IMR-90 (cell line): ENCODE measurements around the gene ATXN10. TPM values are rescaled to one million over a fixed set of nuclear protein-coding genes. Genes with fewer than 3 reads are reported as not detected.

Source experiments
- ATAC-seq: fragments of 200-7000 bp; cut with Tn5 transposase; 2 replicates; pipeline ENCODE4 v1.9.1; 2020; ENCODE audit warnings: low read depth, mild to moderate bottlenecking, moderate library complexity
- BruUV-seq: library from RNA; stranded (reverse); fragments of 400-500 nt; replicated peaks from 2 replicates; lab custom pipeline; 2021; lab: Mats Ljungman, UMichigan
- CTCF ChIA-PET: fragments of 300-600 bp; formaldehyde crosslinking; extraction: SDS; loops from one replicate; lab custom pipeline; 2021; ENCODE audit warnings: antibody characterized with exemption; lab: Yijun Ruan, JAX
- POLR2A ChIA-PET: fragments of 300-600 bp; sonication (Branson Sonifier 250); formaldehyde crosslinking; loops from one replicate; lab custom pipeline; 2022; ENCODE audit warnings: antibody characterized with exemption; ENCODE audit not compliant: unreplicated experiment; lab: Charles Lee
- DNase-seq: peaks from one replicate; pipeline ENCODE4 v3.0.0; 2013
- H2AFZ ChIP-seq: replicated peaks from 2 replicates; pipeline ENCODE3; 2013; ENCODE audit warnings: low read length, mild to moderate bottlenecking; ENCODE audit not compliant: poor library complexity
- H2AK5ac ChIP-seq: 2 replicates; pipeline ENCODE4 v1.6.1; 2013; ENCODE audit warnings: low read depth, low read length, inconsistent platforms
- H2AK9ac ChIP-seq: replicated peaks from 2 replicates; pipeline ENCODE3; 2013; ENCODE audit warnings: mild to moderate bottlenecking, low read depth, low read length, moderate library complexity; ENCODE audit not compliant: poor library complexity
- H2BK120ac ChIP-seq: 2 replicates; pipeline ENCODE4 v1.6.1; 2013; ENCODE audit warnings: low read depth, low read length, inconsistent platforms
- H2BK15ac ChIP-seq: 3 replicates; pipeline ENCODE4 v1.6.1; 2013; ENCODE audit warnings: low read depth, low read length, inconsistent platforms
- H2BK20ac ChIP-seq: 2 replicates; pipeline ENCODE4 v1.6.1; 2013; ENCODE audit warnings: low read depth, mild to moderate bottlenecking, inconsistent platforms, low read length, moderate library complexity
- H2BK5ac ChIP-seq: 2 replicates; pipeline ENCODE4 v1.6.1; 2013; ENCODE audit warnings: mild to moderate bottlenecking, low read depth, low read length, inconsistent platforms; ENCODE audit not compliant: poor library complexity, severe bottlenecking
- H3K14ac ChIP-seq: replicated peaks from 2 replicates; pipeline ENCODE4 v1.6.1; 2013; ENCODE audit warnings: low read depth, low read length, inconsistent platforms
- H3K18ac ChIP-seq: 2 replicates; pipeline ENCODE4 v1.6.1; 2013; ENCODE audit warnings: low read depth, low read length, control low read depth
- H3K23ac ChIP-seq: 2 replicates; pipeline ENCODE4 v1.6.1; 2013; ENCODE audit warnings: low read depth, low read length, inconsistent platforms
- H3K27ac ChIP-seq: 2 replicates; pipeline ENCODE4 v1.5.1; 2013; ENCODE audit warnings: mild to moderate bottlenecking, control low read depth, low read length; ENCODE audit not compliant: insufficient read depth
- H3K27me3 ChIP-seq: 2 replicates; pipeline ENCODE4 v1.6.1; 2013; ENCODE audit warnings: low read length; ENCODE audit not compliant: control insufficient read depth, insufficient read depth
- H3K36me3 ChIP-seq: 2 replicates; pipeline ENCODE4 v1.6.1; 2013; ENCODE audit warnings: low read length, mixed read lengths; ENCODE audit not compliant: control insufficient read depth, insufficient read depth
- H3K4ac ChIP-seq: 2 replicates; pipeline ENCODE4 v1.6.1; 2013; ENCODE audit warnings: low read depth, low read length, inconsistent platforms
- H3K4me1 ChIP-seq: 2 replicates; pipeline ENCODE4 v1.6.1; 2013; ENCODE audit warnings: low read length, mixed read lengths; ENCODE audit not compliant: control insufficient read depth, insufficient read depth
- H3K4me2 ChIP-seq: 2 replicates; pipeline ENCODE4 v1.6.1; 2013; ENCODE audit warnings: low read depth, mild to moderate bottlenecking, control low read depth, low read length, moderate library complexity
- H3K4me3 ChIP-seq: 2 replicates; pipeline ENCODE4 v1.5.1; 2013; ENCODE audit warnings: low read depth, mild to moderate bottlenecking, control low read depth, low read length, moderate library complexity; ENCODE audit not compliant: insufficient read depth
- H3K56ac ChIP-seq: 2 replicates; pipeline ENCODE4 v1.6.1; 2013; ENCODE audit warnings: low read length, inconsistent platforms; ENCODE audit not compliant: insufficient read depth; ENCODE audit errors: extremely low read depth
- H3K79me1 ChIP-seq, 2 experiments: 2 replicates each; pipeline ENCODE4 v1.6.1; 2013; ENCODE audit warnings: low read length in 2 of 2, inconsistent platforms in 1 of 2, low read depth in 1 of 2
- H3K9ac ChIP-seq: 2 replicates; pipeline ENCODE4 v1.6.1; 2013; ENCODE audit warnings: low read depth, low read length, control low read depth
- H3K9me1 ChIP-seq: 2 replicates; pipeline ENCODE4 v1.6.1; 2013; ENCODE audit warnings: low read length, inconsistent platforms; ENCODE audit not compliant: insufficient read depth
- H3K9me3 ChIP-seq: 2 replicates; pipeline ENCODE4 v1.6.1; 2013; ENCODE audit warnings: low read length; ENCODE audit not compliant: control insufficient read depth, insufficient read depth
- H4K20me1 ChIP-seq: 2 replicates; pipeline ENCODE4 v1.6.1; 2013; ENCODE audit warnings: low read length, inconsistent platforms; ENCODE audit not compliant: insufficient read depth
- H4K5ac ChIP-seq: 2 replicates; pipeline ENCODE4 v1.6.1; 2013; ENCODE audit warnings: mild to moderate bottlenecking, low read depth, low read length, control low read depth
- H4K8ac ChIP-seq, 2 experiments: 2 replicates each; pipeline ENCODE4 v1.6.1; 2013; ENCODE audit warnings: low read depth in 2 of 2, low read length in 2 of 2, control low read depth in 1 of 2, inconsistent platforms in 1 of 2
- H4K91ac ChIP-seq: 2 replicates; pipeline ENCODE4 v1.6.1; 2013; ENCODE audit warnings: low read depth, low read length, inconsistent platforms; ENCODE audit not compliant: insufficient read depth
- ELK1 ChIP-seq: fragments of 150-350 bp; IDR thresholded peaks from 2 replicates; pipeline ENCODE4 v1.6.1; 2016; ENCODE audit warnings: low read depth, mild to moderate bottlenecking, low read length, moderate library complexity, borderline replicate concordance
- MAFK ChIP-seq: IDR thresholded peaks from 2 replicates; pipeline ENCODE4 v1.6.1; 2012; ENCODE audit warnings: low read depth, low read length, improper control_type of control experiment
- MXI1 ChIP-seq: IDR thresholded peaks from 2 replicates; pipeline ENCODE4 v1.6.1; 2012; ENCODE audit warnings: low read depth, mild to moderate bottlenecking, low read length, moderate library complexity, borderline replicate concordance
- RAD21 ChIP-seq: IDR thresholded peaks from 2 replicates; pipeline ENCODE4 v1.6.1; 2012; ENCODE audit warnings: low read length, improper control_type of control experiment
- USF2 ChIP-seq: fragments of 150-350 bp; IDR thresholded peaks from 2 replicates; pipeline ENCODE4 v1.6.1; 2017; ENCODE audit warnings: mild to moderate bottlenecking, antibody characterized with exemption, low read length, low read depth
- WGBS, 2 experiments: methylation state at CpG; one replicate each; pipeline versions ENCODE4 v1.1.5 to v1.1.7; 2013; ENCODE audit warnings: missing lambda C conversion rate in 2 of 2; ENCODE audit not compliant: insufficient read length in 1 of 2; ENCODE audit errors: extremely low coverage in 2 of 2; 5-methylcytosine and 5-hydroxymethylcytosine counted together
- dilution Hi-C: fragments of 300-500 bp; cut with HindIII; formaldehyde crosslinking; loops from one replicate; pipeline ENCODE4 v1.14.3; 2018; ENCODE audit warnings: low sequenced_read_pairs; ENCODE audit not compliant: unreplicated experiment
- in situ Hi-C: fragments of 300-500 bp; cut with MboI; formaldehyde crosslinking; loops from 3 replicates; pipeline ENCODE4 v1.14.3; 2019; ENCODE audit warnings: low sequenced_read_pairs, inconsistent platforms, mixed read lengths
- intact Hi-C: fragments of 100-400 bp; cut with micrococcal nuclease; formaldehyde crosslinking; loops from 2 replicates; pipeline ENCODE4 v1.10.0; 2022
- polyA plus RNA-seq, 3 experiments: library from polyadenylated mRNA; depleted of rRNA; stranded (reverse); fragments of >200 nt; gene quantifications; 2 replicates each; pipeline ENCODE4 v1.2.3, GENCODE V29; 2012; ENCODE audit warnings: low replicate concordance in 1 of 3
- total RNA-seq: library from RNA; depleted of rRNA; stranded (reverse); fragments of >200 nt; gene quantifications from 2 replicates; pipeline ENCODE4 v1.2.3, GENCODE V29; 2012

The ATXN10 gene
- total and polyA plus RNA-seq, 2 of the 4 experiments (the other 2 are of a cell fraction) = 116 to 231 TPM

- Histone ChIP-seq H3K9ac (no peak overlapping the region), H3K27me3 (peaks cover 31% of the 10 kb centered on the region), H3K4me2 (no peak overlapping the region), H2BK5ac (no peak overlapping the region), H3K9me3 (no peaks in the 10 kb centered on the region), H3K4me3 (no peak overlapping the region), H4K20me1 (no peaks in the 10 kb centered on the region), H2BK15ac (no peak overlapping the region), H2BK20ac (no peak overlapping the region), H3K14ac (no peak overlapping the region), H3K4me1 (no peaks in the 10 kb centered on the region; the same call in 1 of the 2 replicates), H4K91ac (no peak overlapping the region), H3K27ac (no peak overlapping the region), H3K4ac (no peak overlapping the region), H3K9me1 (0 out of 2 replicates have a peak, but pooled peaks cover 3% of the 10 kb centered on the region), H2AK5ac (no peak overlapping the region), H4K5ac (no peak overlapping the region), H3K18ac (no peak overlapping the region), H3K79me1 (no peaks in the 10 kb centered on the region), H3K23ac (no peak overlapping the region; the same call in 1 of the 2 replicates), H2AK9ac (no peak overlapping the region), H2AFZ (no peak overlapping the region), H3K56ac (no peak overlapping the region), H4K8ac (no peak overlapping the region), H2BK120ac (no peak overlapping the region), H3K36me3 (no peaks in the 10 kb centered on the region)
- dilution Hi-C loops (no loop called here), in situ Hi-C loops (no loop called here), intact Hi-C loops (no loop called here)
- TF ChIP-seq MAFK (no peak), RAD21 (no peak), MXI1 (no peak), ELK1 (no peak), USF2 (no peak)
- WGBS, 2 experiments = 40% methylated on average over 4 of the region's 12 CpGs; no CpG with 5 or more reads in 1 of the 2 experiments
- ChIA-PET POLR2A (no interaction called here), CTCF (interaction anchor here (0.6 kb wide), 1 partner anchor 30 kb away, joined by 3 read pairs; no protein-coding TSS in a partner anchor)
- DNase-seq = no peak
- no peak for ATAC-seq
- BruUV-seq = no TSS peak
Observed at GRCh38 chr22:45631140-45631840, 40.3 kb upstream of the ATXN10 start.
